GM21515 (cell line): ENCODE data around the gene MELTF.

ENCODE experiments used
- ATAC-seq: cut with Tn5 transposase; IDR thresholded peaks from one replicate; pipeline ENCODE4 v1.9.1; 2021; ENCODE audit not compliant: unreplicated experiment

MELTF gene

DNA sequence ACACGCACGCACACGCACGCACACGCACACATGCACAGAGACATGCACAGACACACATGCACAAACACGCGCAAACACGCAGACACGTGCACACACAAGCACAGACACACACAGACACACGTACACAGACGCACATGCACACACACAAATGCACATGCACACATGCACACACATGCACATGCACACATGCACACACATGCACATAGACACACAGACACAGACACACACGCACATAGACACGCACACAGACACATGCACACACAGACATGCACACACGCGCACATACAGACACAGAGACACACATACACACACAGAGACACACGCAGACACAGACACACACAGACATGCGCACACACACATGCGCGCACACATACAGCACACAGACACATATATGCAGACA lies 34.6 kb downstream of the MELTF start:
- ATAC-seq, result no peak

- no peak for ATAC-seq
These were observed 35.6 kb downstream of the MELTF start for GRCh38 chr3:196994056-196994455.

- ATAC-seq, result no peak
These were observed 37.1 kb downstream of the MELTF start for GRCh38 chr3:196992461-196993065.

DNA sequence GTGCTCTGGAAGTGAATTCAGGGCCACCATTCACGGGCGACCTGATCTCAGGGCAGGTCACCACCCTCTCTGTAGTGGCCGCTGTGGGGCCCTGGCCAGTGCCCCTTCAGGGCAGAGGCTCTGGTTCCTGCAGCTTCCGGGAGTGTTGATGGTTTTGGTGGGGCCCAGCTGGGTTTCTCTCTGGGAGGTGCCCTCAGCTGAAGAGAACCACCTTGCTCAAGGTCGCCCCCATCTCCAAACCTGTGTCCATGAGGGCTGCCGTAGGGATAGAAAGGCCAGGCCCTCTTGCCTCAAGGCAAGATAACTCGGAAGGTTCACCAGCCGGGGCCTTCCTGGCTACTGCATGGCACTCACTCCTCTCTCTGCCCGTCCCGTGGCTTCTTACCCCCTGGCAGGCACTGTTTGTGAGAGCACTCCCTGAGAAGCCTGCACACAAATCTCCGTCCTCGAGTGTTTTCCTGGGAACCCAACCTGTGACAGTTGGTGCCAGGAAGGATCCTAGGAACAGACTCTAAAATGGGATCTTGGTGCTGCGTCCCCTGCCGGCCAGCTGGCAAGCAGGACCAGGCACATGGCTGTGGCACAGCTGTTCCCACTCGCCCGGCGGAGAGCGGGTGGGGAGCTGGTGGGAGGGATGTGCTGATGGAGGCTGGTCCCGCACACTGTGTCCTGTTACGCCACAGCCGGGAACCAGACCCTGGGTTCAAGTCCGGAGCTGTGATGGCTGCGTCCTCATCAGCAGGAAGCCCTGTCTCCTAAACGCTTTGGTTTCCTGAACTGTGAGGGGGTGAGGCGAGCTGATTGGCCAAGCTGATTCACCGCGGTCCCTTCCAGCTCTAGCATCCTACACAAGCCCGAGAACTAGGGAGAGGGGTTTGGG lies 37.8 kb downstream of the MELTF start:
- ATAC-seq, result no peak

GRCh38 chr3:196990601-196991007 lies 39.0 kb downstream of the MELTF start:
- ATAC-seq, result no peak

GRCh38 chr3:196989721-196990262 lies 39.8 kb downstream of the MELTF start:
- no peak for ATAC-seq

GRCh38 chr3:196988241-196989029 lies 41.2 kb downstream of the MELTF start:
- no peak for ATAC-seq

GRCh38 chr3:196987022-196987421 lies 42.6 kb downstream of the MELTF start:
- ATAC-seq, result no peak

DNA sequence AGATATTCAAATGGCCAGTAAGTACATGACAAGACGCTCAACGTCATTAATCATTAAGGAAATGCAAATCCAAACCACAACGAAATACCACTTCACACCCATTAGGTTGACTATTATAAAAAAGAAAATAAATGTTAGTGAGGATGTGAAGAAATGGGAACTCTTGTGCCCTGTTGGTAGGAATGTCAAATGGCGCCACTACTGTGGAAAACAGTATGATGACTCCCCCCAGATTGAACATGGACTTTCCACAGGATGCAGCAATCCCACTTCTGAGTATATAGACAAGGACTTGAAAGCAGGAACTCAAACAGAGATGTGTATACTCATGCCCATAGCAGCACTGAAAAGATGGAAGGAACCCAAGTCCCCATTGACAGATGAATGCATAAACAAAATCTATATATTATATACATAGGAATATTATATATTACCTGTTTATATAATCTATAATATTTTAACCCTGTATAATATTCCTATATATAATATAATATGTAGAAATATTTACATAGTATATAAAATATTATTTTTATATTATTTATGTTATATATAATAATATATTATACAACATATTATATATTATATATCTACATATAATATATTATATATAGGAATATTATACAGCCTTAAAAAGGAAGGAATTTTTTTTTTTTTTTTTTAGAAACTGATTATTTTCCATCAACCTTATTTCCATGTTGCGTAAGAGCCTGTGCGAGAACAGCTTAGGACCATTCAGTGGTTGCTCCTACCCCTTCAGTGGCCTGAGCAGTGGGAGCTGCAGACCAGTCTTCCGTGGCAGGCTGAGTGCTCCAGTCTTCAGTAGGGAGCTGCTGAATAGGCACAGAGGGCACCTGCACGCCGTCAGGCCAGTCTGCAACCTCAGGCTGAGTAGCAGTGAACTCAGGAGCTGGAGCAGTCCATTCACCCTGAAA lies 43.4 kb downstream of the MELTF start:
- ATAC-seq, result no peak

DNA sequence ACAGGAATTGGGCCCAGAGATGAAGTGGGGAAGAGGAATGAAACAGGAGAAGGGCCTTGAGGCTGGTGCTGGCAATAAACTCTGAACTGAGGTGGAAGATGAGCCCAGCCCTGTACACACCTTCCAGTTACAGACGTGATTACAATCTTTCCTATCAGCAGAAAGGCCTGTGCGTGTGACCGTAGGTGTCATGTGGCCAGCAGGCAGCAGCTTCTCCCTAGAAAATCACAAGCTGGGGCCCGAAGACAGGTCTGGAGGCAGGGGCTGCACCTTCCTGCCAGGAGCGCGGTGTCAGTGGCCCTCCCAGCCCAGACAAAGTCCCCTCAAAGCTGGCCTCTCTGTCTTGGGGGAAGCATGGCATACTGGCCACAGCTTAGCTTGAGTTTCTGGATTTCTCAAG lies 44.3 kb downstream of the MELTF start:
- ATAC-seq, result no peak

GRCh38 chr3:196983186-196983585 lies 46.4 kb downstream of the MELTF start:
- ATAC-seq, result no peak

- ATAC-seq, result no peak
These were observed 48.0 kb downstream of the MELTF start for GRCh38 chr3:196981657-196982056.

GRCh38 chr3:196979545-196979944 lies 50.1 kb downstream of the MELTF start:
- no peak for ATAC-seq

DNA sequence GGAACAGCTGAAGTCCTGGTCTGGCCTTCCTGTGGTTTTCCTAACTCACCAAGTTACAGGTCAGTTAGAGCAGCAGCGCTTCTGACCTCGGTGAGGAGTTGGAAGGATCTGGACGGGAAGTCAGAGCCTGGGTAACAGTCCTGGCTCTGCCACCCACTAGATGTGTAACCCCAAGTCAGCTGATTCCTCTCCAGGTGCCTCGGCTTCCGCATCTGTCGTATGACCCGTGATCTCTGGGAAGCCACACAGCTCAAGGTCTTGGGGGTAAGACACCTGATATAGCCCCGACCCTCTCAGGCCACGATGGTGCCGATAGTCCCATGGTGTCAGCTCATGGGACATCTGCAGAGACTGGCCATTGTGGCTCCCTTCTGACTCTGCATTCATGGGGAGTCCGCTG lies 52.7 kb downstream of the MELTF start:
- ATAC-seq, result no peak

DNA sequence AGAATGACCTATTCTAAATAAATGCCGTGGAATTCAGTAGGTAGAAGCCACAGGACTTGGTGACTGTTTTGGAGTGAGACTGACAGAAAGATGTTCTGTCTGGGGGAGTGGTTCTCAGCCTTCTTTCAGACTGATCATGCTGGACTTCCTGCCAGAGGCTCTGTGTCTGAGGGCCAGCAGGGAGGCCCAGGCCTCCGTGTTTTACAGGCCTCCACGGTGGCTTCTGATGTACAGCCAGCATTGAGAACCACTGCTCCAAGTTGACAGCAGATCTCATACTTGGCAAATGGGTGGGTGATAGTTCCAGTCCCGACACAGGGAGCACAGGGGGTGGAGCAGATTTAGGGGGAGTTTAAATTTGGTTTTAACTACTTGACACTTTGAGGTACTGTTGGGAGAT lies 54.3 kb downstream of the MELTF start:
- ATAC-seq, result no peak

GRCh38 chr3:196974661-196975060 lies 55.0 kb downstream of the MELTF start:
- no peak for ATAC-seq

DNA sequence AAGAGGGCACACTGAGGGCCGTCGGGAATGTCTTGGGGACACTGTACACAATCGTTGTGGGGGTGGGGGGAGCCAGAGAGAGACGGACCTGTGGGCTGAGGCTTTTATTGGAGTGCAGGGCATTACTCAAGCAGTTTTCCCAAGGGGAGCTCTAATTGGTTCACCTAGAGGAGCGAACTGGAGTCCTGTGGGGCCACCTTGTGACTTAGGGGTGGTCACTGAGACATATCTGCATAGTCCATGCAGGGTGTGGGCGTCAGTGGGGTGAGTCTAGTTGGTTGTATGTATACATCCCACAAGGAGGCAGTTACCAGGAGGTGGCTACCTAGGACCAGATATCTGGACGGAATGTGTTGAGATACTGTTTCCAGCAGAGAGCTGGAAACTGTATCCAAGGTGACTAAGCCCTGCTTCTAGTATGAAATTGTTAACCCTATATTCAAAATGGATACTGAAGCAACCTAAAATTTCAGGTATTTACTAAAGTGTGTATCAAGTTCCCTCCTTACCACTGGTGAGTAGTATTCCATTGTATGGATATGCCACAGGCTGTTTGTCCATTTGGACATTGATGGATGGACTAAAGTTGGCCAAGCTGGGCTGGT lies 58.4 kb downstream of the MELTF start:
- ATAC-seq, result no peak

GRCh38 chr3:196970547-196971093 lies 59.0 kb downstream of the MELTF start:
- no peak for ATAC-seq

DNA sequence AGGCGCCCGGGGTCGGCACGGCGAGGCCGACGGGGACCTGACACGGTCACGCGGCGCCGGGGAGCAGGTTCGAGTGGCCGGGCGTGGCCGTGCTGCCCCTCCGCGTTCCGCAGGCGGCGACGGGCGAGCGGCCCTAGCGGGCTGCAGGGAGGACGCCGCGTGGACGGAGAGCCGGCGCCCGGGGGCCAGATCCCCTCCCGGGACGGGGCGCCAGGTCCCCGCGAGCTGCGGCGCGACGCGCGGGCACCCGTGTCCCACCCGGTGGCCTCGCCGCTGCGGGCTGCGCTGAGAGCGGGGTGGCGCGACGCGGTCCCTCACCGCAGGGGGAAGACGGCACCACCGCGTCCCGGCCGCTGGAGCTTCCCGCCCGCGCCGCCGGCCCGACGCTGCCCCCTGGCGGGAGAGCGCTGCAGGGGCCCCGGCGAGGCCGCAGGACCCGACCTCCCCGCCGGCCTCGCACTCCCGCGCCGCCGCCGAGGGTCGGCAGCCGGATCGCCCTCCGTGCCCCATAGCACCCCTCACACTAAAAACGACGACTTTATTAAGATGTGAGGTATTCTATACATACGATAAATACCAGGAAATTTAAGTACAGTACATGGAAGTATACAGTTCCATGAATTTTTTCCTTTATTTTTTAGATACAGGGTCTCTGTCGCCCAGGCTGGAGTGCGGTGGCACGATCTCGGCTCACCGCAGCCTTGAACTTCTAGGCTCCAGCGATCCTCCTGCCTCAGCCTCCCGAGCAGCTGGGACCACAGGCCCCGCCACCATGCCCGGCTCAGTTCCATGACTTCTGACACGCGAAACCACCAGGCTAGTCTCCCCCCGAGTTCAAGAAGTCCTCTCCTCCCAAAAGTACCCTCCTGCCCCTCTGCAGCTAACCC lies 59.7 kb downstream of the MELTF start:
- ATAC-seq, result peak; percentile 70
